ENCODE results near the gene MICOS13.

MICOS13 gene

DNA sequence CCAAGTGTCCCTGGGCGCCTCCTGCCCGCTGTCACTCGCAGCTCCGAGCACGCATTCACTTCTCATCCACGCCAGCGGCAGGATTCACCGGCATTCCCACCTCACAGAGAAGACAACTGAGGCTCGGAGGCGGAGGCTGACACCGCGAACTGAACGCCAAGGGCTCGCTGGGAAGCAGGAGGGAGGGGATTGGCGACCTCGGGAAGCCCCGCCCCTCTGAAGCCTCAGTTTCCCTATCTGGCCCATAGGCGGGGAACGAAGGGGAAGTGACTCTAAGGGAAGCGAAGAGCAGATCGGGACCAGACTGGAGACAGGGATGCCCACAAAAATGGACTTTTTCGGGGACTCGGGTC, 256 bp downstream of the MICOS13 start:
- no peaks in the 10 kb centered on the region for H3K9me3 ChIP-seq (ENCODE audit: control insufficient read depth, insufficient read depth, low read length)

DNA sequence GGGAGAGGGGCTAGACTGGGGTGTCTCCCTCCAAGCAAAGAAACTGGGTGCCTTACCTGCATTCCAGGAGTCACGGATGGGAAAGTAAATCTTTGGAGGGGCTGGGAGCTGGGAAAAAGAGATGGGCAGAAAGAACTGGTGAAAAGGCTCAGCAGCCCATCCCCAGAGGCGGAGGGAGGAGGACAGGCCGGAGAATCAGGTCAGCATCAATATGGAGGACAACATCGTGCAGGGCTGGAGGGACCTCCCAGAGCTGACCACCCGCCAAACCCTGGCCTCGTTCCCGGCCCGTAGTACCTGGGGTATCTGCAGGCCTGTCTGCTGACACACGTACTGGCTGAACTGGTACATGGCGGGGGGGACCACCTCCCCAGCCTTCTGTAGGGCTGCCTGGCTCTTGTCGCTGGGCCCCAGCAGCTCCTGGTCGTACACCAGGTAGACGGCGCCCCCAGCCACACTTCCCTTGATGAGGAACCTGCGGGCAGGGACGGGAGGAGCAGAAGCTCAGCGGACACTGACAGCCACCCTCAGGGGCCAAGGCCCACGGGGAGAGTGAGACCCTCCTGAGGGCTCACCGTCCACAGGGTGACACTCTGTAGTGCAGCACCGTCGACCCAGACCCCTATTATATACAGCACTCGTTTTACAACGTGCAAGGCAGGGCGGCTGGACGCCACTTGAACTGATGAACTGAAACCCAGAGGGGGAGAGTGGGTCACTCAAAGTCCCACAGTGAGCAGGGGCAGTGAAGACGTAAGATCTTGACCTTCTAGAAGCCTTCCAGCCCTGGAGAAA, 830 bp downstream of the MICOS13 start:
- Histone ChIP-seq H3K4me2 (ENCODE audit: low read length) (peak overlapping the region; percentile 98), H3K9me3 (ENCODE audit: control insufficient read depth, insufficient read depth, low read length) (no peaks in the 10 kb centered on the region), H3F3A (ENCODE audit: control insufficient read depth, insufficient read depth) (no peaks in the 10 kb centered on the region), H4K20me1 (ENCODE audit: control insufficient read depth, insufficient read depth, low read depth, low read length) (no peaks in the 10 kb centered on the region), H3K4me3 (ENCODE audit: low read length) (peak overlapping the region; percentile 97), H3K79me2 (ENCODE audit: control insufficient read depth, low read length) (peaks cover 11% of the 10 kb centered on the region), H3K36me3 (ENCODE audit: control insufficient read depth, low read length) (peaks cover 2% of the 10 kb centered on the region), H3K27ac (ENCODE audit: low read depth, low read length) (peak overlapping the region; percentile 51; the same call in 1 of the 2 replicates), H3K27me3 (ENCODE audit: control insufficient read depth, low read length) (0 out of 2 replicates have a peak, but pooled peaks cover 2% of the 10 kb centered on the region), H3K9me2 (replicated peaks; ENCODE audit: control insufficient read depth, low read length) (no peaks in the 10 kb centered on the region), H3K4me1 (ENCODE audit: control insufficient read depth, low read length) (peaks cover 13% of the 10 kb centered on the region)
- TF ChIP-seq CTCF (IDR thresholded peaks at IDR 0.05; ENCODE audit: low read depth, low read length, poor library complexity, severe bottlenecking): no peak
- no peak for TF ChIP-seq EZH2phosphoT487 (IDR thresholded peaks at IDR 0.05; ENCODE audit: borderline replicate concordance, low read length)

More for the DNA sequence above, 256 bp downstream of the MICOS13 start:
- peak overlapping the region; percentile 51 for H3K27ac ChIP-seq (ENCODE audit: low read depth, low read length)
- peaks cover 2% of the 10 kb centered on the region for H3K36me3 ChIP-seq (ENCODE audit: control insufficient read depth, low read length)
- peaks cover 13% of the 10 kb centered on the region for H3K4me1 ChIP-seq (ENCODE audit: control insufficient read depth, low read length)
- H3K4me3 ChIP-seq (ENCODE audit: low read length): peak overlapping the region; percentile 97
- H3K4me2 ChIP-seq (ENCODE audit: low read length): peak overlapping the region; percentile 98
- H3K27me3 ChIP-seq (ENCODE audit: control insufficient read depth, low read length): 0 out of 2 replicates have a peak, but pooled peaks cover 2% of the 10 kb centered on the region
- no peaks in the 10 kb centered on the region for H3F3A ChIP-seq (ENCODE audit: control insufficient read depth, insufficient read depth)
- TF ChIP-seq CTCF (IDR thresholded peaks at IDR 0.05; ENCODE audit: low read depth, low read length, poor library complexity, severe bottlenecking) (no peak), EZH2phosphoT487 (IDR thresholded peaks at IDR 0.05; ENCODE audit: borderline replicate concordance, low read length) (no peak)
- H3K9me2 ChIP-seq (replicated peaks; ENCODE audit: control insufficient read depth, low read length): no peaks in the 10 kb centered on the region
- H4K20me1 ChIP-seq (ENCODE audit: control insufficient read depth, insufficient read depth, low read depth, low read length): no peaks in the 10 kb centered on the region
- H3K79me2 ChIP-seq (ENCODE audit: control insufficient read depth, low read length): peaks cover 11% of the 10 kb centered on the region

- H3K4me1 ChIP-seq (ENCODE audit: control insufficient read depth, low read length): peaks cover 13% of the 10 kb centered on the region
- no peak for TF ChIP-seq CTCF (IDR thresholded peaks at IDR 0.05; ENCODE audit: low read depth, low read length, poor library complexity, severe bottlenecking)
- no peak for TF ChIP-seq EZH2phosphoT487 (IDR thresholded peaks at IDR 0.05; ENCODE audit: borderline replicate concordance, low read length)
- peaks cover 2% of the 10 kb centered on the region for H3K36me3 ChIP-seq (ENCODE audit: control insufficient read depth, low read length)
- H3K79me2 ChIP-seq (ENCODE audit: control insufficient read depth, low read length): peaks cover 11% of the 10 kb centered on the region
- H3F3A ChIP-seq (ENCODE audit: control insufficient read depth, insufficient read depth): no peaks in the 10 kb centered on the region
- H3K4me2 ChIP-seq (ENCODE audit: low read length): no peak overlapping the region
- H3K4me3 ChIP-seq (ENCODE audit: low read length): no peak overlapping the region
- no peak overlapping the region for H3K27ac ChIP-seq (ENCODE audit: low read depth, low read length)
- 0 out of 2 replicates have a peak, but pooled peaks cover 2% of the 10 kb centered on the region for H3K27me3 ChIP-seq (ENCODE audit: control insufficient read depth, low read length)
- no peaks in the 10 kb centered on the region for H3K9me2 ChIP-seq (replicated peaks; ENCODE audit: control insufficient read depth, low read length)
- H3K9me3 ChIP-seq (ENCODE audit: control insufficient read depth, insufficient read depth, low read length): no peaks in the 10 kb centered on the region
- H4K20me1 ChIP-seq (ENCODE audit: control insufficient read depth, insufficient read depth, low read depth, low read length): no peaks in the 10 kb centered on the region
Measured at GRCh38 chr19:5678071-5678718, 2.1 kb downstream of the MICOS13 start.
